ENCODE results near the gene ART1. TPM values are rescaled to one million over a fixed set of nuclear protein-coding genes. Genes with fewer than 3 reads are reported as not detected.

The ART1 gene
- total RNA-seq, 1 donor = not detected

DNA sequence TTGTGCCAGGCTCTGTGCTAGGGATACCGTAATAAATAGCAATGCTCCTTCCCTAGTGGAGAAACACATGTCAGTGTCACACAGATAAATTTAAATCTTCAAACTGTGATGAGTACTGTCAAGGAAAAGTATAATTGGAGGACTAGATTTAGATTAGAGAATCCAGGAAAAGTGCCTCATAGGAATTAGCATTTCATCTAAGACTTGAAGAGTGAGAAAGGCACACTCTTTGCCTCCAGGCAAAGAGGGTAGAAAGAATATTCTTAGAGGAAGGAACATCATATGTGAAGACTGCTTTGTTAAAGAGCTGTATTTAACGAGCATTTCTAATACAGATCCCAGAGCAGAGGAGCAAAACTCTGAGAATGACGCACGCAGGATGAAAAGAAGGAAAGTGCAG, 34.1 kb upstream of the ART1 start:
- no peak overlapping the region for H3K4me3 ChIP-seq (ENCODE audit: low read depth, low read length)
- TF ChIP-seq, protein P1, sequence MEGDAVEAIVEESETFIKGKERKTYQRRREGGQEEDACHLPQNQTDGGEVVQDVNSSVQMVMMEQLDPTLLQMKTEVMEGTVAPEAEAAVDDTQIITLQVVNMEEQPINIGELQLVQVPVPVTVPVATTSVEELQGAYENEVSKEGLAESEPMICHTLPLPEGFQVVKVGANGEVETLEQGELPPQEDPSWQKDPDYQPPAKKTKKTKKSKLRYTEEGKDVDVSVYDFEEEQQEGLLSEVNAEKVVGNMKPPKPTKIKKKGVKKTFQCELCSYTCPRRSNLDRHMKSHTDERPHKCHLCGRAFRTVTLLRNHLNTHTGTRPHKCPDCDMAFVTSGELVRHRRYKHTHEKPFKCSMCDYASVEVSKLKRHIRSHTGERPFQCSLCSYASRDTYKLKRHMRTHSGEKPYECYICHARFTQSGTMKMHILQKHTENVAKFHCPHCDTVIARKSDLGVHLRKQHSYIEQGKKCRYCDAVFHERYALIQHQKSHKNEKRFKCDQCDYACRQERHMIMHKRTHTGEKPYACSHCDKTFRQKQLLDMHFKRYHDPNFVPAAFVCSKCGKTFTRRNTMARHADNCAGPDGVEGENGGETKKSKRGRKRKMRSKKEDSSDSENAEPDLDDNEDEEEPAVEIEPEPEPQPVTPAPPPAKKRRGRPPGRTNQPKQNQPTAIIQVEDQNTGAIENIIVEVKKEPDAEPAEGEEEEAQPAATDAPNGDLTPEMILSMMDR (IDR thresholded peaks at IDR 0.05; ENCODE audit: insufficient read depth, low read length) = no peak
- DNase-seq (ENCODE audit: low read depth) = no peak

DNA sequence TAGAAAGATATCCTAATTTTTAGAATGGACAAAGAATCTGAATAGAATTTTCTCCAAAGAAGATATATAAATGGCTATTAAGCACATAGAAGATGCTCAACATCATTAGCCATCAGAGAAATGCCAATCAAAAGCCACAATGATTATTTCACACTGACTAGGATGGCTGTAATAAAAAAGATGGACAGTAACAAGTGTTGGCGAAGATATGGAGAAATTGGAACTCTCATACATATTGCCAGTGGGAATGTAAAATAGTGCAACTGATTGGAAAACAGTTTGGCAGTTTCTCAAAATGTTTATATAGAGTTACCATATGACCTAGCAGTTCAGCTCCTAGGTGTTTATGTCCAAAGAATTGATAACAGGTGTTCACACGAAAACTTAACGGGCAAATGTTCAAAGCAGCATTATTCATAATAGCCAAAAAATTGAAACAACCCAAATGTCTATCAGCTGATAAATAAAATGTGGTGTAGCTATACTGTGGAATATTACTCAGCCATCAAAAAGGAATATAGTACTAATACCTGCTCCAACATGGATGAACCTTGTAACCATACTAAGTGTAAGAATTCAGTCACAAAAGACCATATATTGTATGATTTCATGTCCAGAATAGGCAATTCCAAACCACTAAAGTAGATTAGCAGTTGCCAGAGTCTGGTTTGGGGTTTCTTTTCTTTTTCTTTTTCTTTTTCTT, 32.8 kb upstream of the ART1 start:
- no peak for DNase-seq (ENCODE audit: low read depth)
- no peak overlapping the region for H3K4me3 ChIP-seq (ENCODE audit: low read depth, low read length)
- TF ChIP-seq, protein P1 (IDR thresholded peaks at IDR 0.05; ENCODE audit: insufficient read depth, low read length) = no peak

- TF ChIP-seq, protein P1 (IDR thresholded peaks at IDR 0.05; ENCODE audit: insufficient read depth, low read length) = no peak
Measured at GRCh38 chr11:3613998-3614741, 30.8 kb upstream of the ART1 start.

GRCh38 chr11:3614742-3615171, 30.2 kb upstream of the ART1 start:
- TF ChIP-seq, protein P1 (IDR thresholded peaks at IDR 0.05; ENCODE audit: insufficient read depth, low read length) = no peak
- no peak for DNase-seq (ENCODE audit: low read depth)
- no peak overlapping the region for H3K4me3 ChIP-seq (ENCODE audit: low read depth, low read length)

More at GRCh38 chr11:3613998-3614741, 30.8 kb upstream of the ART1 start:
- H3K4me3 ChIP-seq (ENCODE audit: low read depth, low read length) = no peak overlapping the region
- no peak for DNase-seq (ENCODE audit: low read depth)

- no peak for DNase-seq (ENCODE audit: low read depth)
- no peak overlapping the region for H3K4me3 ChIP-seq (ENCODE audit: low read depth, low read length)
- TF ChIP-seq, protein P1 (IDR thresholded peaks at IDR 0.05; ENCODE audit: insufficient read depth, low read length) = no peak
Measured at GRCh38 chr11:3615998-3616397, 28.9 kb upstream of the ART1 start.

DNA sequence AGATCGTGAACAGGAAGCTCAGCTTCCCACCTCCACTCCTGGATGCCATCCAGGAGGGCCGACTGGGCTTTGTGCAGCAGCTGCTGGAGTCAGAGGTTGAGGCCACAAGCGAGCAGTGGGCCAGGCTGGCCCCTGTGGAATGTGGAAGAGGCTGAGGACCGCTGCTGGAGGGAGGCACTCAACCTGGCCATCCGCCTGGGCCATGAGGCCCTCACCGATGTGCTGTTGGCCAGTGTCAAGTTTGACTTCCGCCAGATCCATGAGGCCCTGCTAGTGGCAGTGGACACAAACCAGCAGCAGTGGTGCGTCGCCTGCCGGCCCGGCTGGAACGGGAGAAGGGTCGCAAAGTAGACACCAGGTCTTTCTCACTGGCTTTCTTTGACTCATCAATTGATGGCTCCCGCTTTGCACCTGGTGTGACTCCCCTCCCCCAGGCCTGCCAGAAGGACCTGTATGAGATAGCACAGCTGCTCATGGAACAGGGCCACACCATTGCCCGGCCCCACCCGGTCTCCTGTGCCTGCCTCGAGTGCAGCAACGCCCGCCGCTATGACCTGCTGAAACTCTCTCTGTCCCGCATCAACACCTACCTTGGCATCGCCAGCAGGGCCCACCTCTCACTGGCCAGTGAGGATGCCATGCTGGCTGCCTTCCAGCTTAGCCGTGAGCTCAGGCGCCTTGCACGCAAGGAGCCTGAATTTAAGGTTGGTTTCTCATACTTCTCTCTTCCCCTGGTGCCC, 28.0 kb upstream of the ART1 start:
- TF ChIP-seq, protein P1 (IDR thresholded peaks at IDR 0.05; ENCODE audit: insufficient read depth, low read length) = no peak
- DNase-seq (ENCODE audit: low read depth) = no peak

More for the DNA sequence above, 28.0 kb upstream of the ART1 start:
- no peak overlapping the region for H3K4me3 ChIP-seq (ENCODE audit: low read depth, low read length)

All from fibroblast of the aortic adventitia (primary cell).